PC-9 (cell line): ENCODE data around the gene CASP3. TPM values are rescaled to one million over a fixed set of nuclear protein-coding genes. Genes with fewer than 3 reads are reported as not detected.

Experiments used
- BruUV-seq: library from RNA; stranded (reverse); fragments of 400-500 nt; replicated peaks from 2 replicates; lab custom pipeline; 2021; lab: Mats Ljungman, UMichigan
- CTCF ChIA-PET: fragments of 300-600 bp; sonication (Branson Sonifier 250); formaldehyde crosslinking; loops from one replicate; lab custom pipeline; 2022; ENCODE audit warnings: antibody characterized with exemption; lab: Charles Lee
- POLR2A ChIA-PET: fragments of 300-600 bp; sonication (Branson Sonifier 250); formaldehyde crosslinking; loops from one replicate; lab custom pipeline; 2022; ENCODE audit warnings: antibody characterized with exemption; ENCODE audit not compliant: unreplicated experiment; lab: Charles Lee
- DNase-seq, 2 experiments: peaks; one replicate each; pipeline versions ENCODE4 v3.0.0 to v3.0.0-alpha.2; 2015 to 2022; ENCODE audit warnings: mixed read lengths in 1 of 2
- H2AFZ ChIP-seq: fragments of 200-600 bp; sonication (generic); 2 replicates; pipeline ENCODE4 v1.8.1; 2017; ENCODE audit warnings: antibody characterized with exemption
- H3F3A ChIP-seq: fragments of 200-600 bp; sonication (generic); 2 replicates; pipeline ENCODE4 v1.8.1; 2017; ENCODE audit warnings: antibody characterized with exemption, mild to moderate bottlenecking, low read depth; ENCODE audit not compliant: insufficient read depth
- H3K27ac ChIP-seq: fragments of 200-600 bp; sonication (generic); 2 replicates; pipeline ENCODE4 v1.6.1; 2016; ENCODE audit warnings: mixed run types
- H3K27me3 ChIP-seq: fragments of 200-600 bp; sonication (generic); 2 replicates; pipeline ENCODE4 v1.6.1; 2016; ENCODE audit warnings: low read depth, mixed run types; ENCODE audit not compliant: insufficient read depth
- H3K36me3 ChIP-seq: fragments of 200-600 bp; sonication (generic); 2 replicates; pipeline ENCODE4 v1.6.1; 2016; ENCODE audit warnings: low read depth, mixed run types
- H3K4me1 ChIP-seq: fragments of 200-600 bp; sonication (generic); replicated peaks from 2 replicates; pipeline ENCODE4 v1.6.1; 2016; ENCODE audit warnings: mixed run types; ENCODE audit not compliant: insufficient read depth
- H3K4me2 ChIP-seq: fragments of 200-600 bp; sonication (generic); 2 replicates; pipeline ENCODE4 v1.6.1; 2017; ENCODE audit warnings: mixed run types
- H3K4me3 ChIP-seq: fragments of 200-600 bp; sonication (generic); 2 replicates; pipeline ENCODE4 v1.6.1; 2016; ENCODE audit warnings: mixed run types
- H3K79me2 ChIP-seq: fragments of 200-600 bp; sonication (generic); 2 replicates; pipeline ENCODE4 v1.6.1; 2017; ENCODE audit warnings: low read depth, mixed run types
- H3K9me2 ChIP-seq: fragments of 200-600 bp; sonication (generic); 2 replicates; pipeline ENCODE4 v1.8.1; 2017; ENCODE audit warnings: mild to moderate bottlenecking; ENCODE audit not compliant: insufficient read depth
- H3K9me3 ChIP-seq: fragments of 200-600 bp; sonication (generic); 2 replicates; pipeline ENCODE4 v1.8.1; 2016; ENCODE audit warnings: low read depth; ENCODE audit not compliant: insufficient read depth
- H4K20me1 ChIP-seq: fragments of 200-600 bp; sonication (generic); 2 replicates; pipeline ENCODE4 v1.8.1; 2017; ENCODE audit not compliant: insufficient read depth
- CTCF ChIP-seq: fragments of 200-600 bp; sonication (generic); conservative IDR thresholded peaks from 2 replicates; pipeline ENCODE4 v1.6.1; 2017; ENCODE audit warnings: mixed run types, antibody characterized with exemption, mild to moderate bottlenecking, moderate library complexity
- EZH2 ChIP-seq: fragments of 200-600 bp; sonication (generic); IDR thresholded peaks from 2 replicates; pipeline ENCODE4 v1.8.0; 2017; ENCODE audit warnings: antibody characterized with exemption, low read depth
- intact Hi-C: fragments of 100-400 bp; cut with micrococcal nuclease; formaldehyde crosslinking; loops from one replicate; pipeline ENCODE4 v1.10.0; 2022; ENCODE audit not compliant: unreplicated experiment
- total RNA-seq: library from RNA; stranded (reverse); gene quantifications from 2 replicates; pipeline ENCODE4 v1.2.3, GENCODE V29; 2021

Gene CASP3
- total RNA-seq, 1 experiment from 2014 or later = 35.7 TPM

GRCh38 chr4:184648054-184648312, 1.3 kb downstream of the CASP3 start:
- no TSS peak for BruUV-seq
- peaks cover 48% of the 10 kb centered on the region for H3K79me2 ChIP-seq
- H3K27ac ChIP-seq = peak overlapping the region; percentile 73
- peak overlapping the region; percentile 83 for H3K4me3 ChIP-seq
- H3K4me2 ChIP-seq = peak overlapping the region; percentile 90
- no peaks in the 10 kb centered on the region; the same call in 1 of the 2 replicates for H4K20me1 ChIP-seq
- H2AFZ ChIP-seq = peak overlapping the region; percentile 76
- POLR2A ChIA-PET = no interaction called here
- DNase-seq = no peak
- H3F3A ChIP-seq = no peaks in the 10 kb centered on the region
- intact Hi-C loops = loop anchor here (2.0 to 10.0 kb wide), 5 partner anchors 51 to 361 kb away; partner anchors contain the start of gene IRF2
- H3K9me3 ChIP-seq = no peaks in the 10 kb centered on the region
- TF ChIP-seq CTCF (no peak), EZH2 (no peak)
- H3K36me3 ChIP-seq = no peaks in the 10 kb centered on the region
- H3K27me3 ChIP-seq = no peaks in the 10 kb centered on the region
- no peaks in the 10 kb centered on the region for H3K9me2 ChIP-seq
- CTCF ChIA-PET = interaction anchor here (0.6 kb wide), 1 partner anchor 1048 kb away, joined by 3 read pairs; no protein-coding TSS in a partner anchor
- peaks cover 20% of the 10 kb centered on the region for H3K4me1 ChIP-seq

- H3F3A ChIP-seq = no peaks in the 10 kb centered on the region
- POLR2A ChIA-PET = no interaction called here
- H3K27me3 ChIP-seq = no peaks in the 10 kb centered on the region
- peak overlapping the region; percentile 73; the same call in 1 of the 2 replicates for H3K27ac ChIP-seq
- peaks cover 20% of the 10 kb centered on the region for H3K4me1 ChIP-seq
- TF ChIP-seq EZH2 (no peak), CTCF (no peak)
- intact Hi-C loops = loop anchor here (2.0 to 10.0 kb wide), 5 partner anchors 51 to 361 kb away; partner anchors contain the start of gene IRF2
- no peaks in the 10 kb centered on the region; the same call in 1 of the 2 replicates for H4K20me1 ChIP-seq
- no peaks in the 10 kb centered on the region for H3K36me3 ChIP-seq
- H3K9me2 ChIP-seq = no peaks in the 10 kb centered on the region
- CTCF ChIA-PET = interaction anchor here (0.6 kb wide), 2 partner anchors 290 to 1047 kb away, joined by 3 read pairs; no protein-coding TSS in a partner anchor
- H3K4me2 ChIP-seq = peak overlapping the region; percentile 90
- H3K79me2 ChIP-seq = peaks cover 48% of the 10 kb centered on the region
- peak overlapping the region; percentile 83 for H3K4me3 ChIP-seq
- TSS peak; percentile 38 for BruUV-seq
- H2AFZ ChIP-seq = peak overlapping the region; percentile 76; the same call in 1 of the 2 replicates
- no peak for DNase-seq
- no peaks in the 10 kb centered on the region for H3K9me3 ChIP-seq
Observed at GRCh38 chr4:184647266-184648053, 1.8 kb downstream of the CASP3 start.

GRCh38 chr4:184645904-184646610, 3.2 kb downstream of the CASP3 start:
- H2AFZ ChIP-seq = no peak overlapping the region
- H3K4me1 ChIP-seq = peaks cover 20% of the 10 kb centered on the region
- H3K4me2 ChIP-seq = no peak overlapping the region; the same call in 1 of the 2 replicates
- H3K9me3 ChIP-seq = no peaks in the 10 kb centered on the region
- no peak overlapping the region for H3K4me3 ChIP-seq
- peaks cover 52% of the 10 kb centered on the region for H3K79me2 ChIP-seq
- BruUV-seq = no TSS peak
- H3K36me3 ChIP-seq = no peaks in the 10 kb centered on the region
- no peaks in the 10 kb centered on the region for H3F3A ChIP-seq
- H4K20me1 ChIP-seq = no peaks in the 10 kb centered on the region; the same call in 1 of the 2 replicates
- POLR2A ChIA-PET = no interaction called here
- intact Hi-C loops = loop anchor here (10.0 kb wide), 1 partner anchor 241 kb away; no protein-coding TSS in a partner anchor
- CTCF ChIA-PET = no interaction called here
- H3K27ac ChIP-seq = no peak overlapping the region
- H3K9me2 ChIP-seq = no peaks in the 10 kb centered on the region
- TF ChIP-seq CTCF (no peak), EZH2 (no peak)
- no peak for DNase-seq
- no peaks in the 10 kb centered on the region for H3K27me3 ChIP-seq
